Ovary (tissue), 3 donors: ENCODE data around the gene RGS6.

ENCODE experiments used
- CTCF ChIP-seq, 3 donors: fragments of 450-650 bp in 2 of 3; fragments of 200-600 bp in 1 of 3; IDR thresholded peaks; one replicate each; pipeline versions ENCODE4 v1.5.1 to v1.8.0; 2016 to 2022; ENCODE audit warnings: antibody characterized with exemption in 3 of 3, mild to moderate bottlenecking in 1 of 3
- EP300 ChIP-seq: sonication (generic); formaldehyde crosslinking; IDR thresholded peaks from one replicate; pipeline ENCODE4 v1.6.1; 2017; ENCODE audit warnings: antibody characterized with exemption
- POLR2A ChIP-seq: fragments of 450-650 bp; IDR thresholded peaks from one replicate; pipeline ENCODE4 v1.6.1; 2017; ENCODE audit warnings: antibody characterized with exemption, mild to moderate bottlenecking, moderate library complexity
- donor health status: DM: no; HTN: no; CAD: no.

- TF ChIP-seq CTCF (IDR thresholded peaks at IDR 0.05) = no peak
- TF ChIP-seq POLR2A = no peak
- no peak for TF ChIP-seq EP300
Measured at GRCh38 chr14:72401101-72401625, 468.9 kb downstream of the RGS6 start.
